ENCODE measurements around the gene FRY. TPM values are rescaled to one million over a fixed set of nuclear protein-coding genes. Genes with fewer than 3 reads are reported as not detected.

The FRY gene
- total RNA-seq, 4 donors from 2014 or later: 6.7 to 106 (median 14.1) TPM

DNA sequence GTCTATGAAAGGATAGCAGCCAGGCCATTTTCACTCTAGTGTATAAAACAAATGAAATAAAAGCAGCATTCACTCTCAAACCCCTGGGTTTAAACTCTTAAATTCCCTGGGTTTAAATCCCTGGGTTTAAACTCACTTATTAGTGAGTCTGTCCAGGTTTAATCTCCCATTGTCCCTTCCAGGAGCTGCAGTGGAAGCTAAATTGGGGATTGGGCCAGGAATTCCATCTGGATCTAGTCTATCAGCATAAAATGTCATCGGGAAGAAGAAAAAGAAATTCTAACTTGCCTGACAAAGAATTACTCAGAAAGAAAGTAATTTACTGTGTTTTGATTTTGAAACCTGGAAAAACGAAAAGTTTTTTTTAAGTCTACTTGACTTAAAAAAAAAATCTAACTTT, 54.8 kb downstream of the FRY start:
- Histone ChIP-seq H3K27me3 (no peaks in the 10 kb centered on the region), H3K4me3 (no peak overlapping the region), H3K9me3 (no peaks in the 10 kb centered on the region), H3K27ac (no peak overlapping the region), H3K4me1 (no peaks in the 10 kb centered on the region), H3K36me3 (no peaks in the 10 kb centered on the region)
- no peak for DNase-seq
- TF ChIP-seq CTCF (IDR thresholded peaks at IDR 0.05): no peak
- TF ChIP-seq POLR2A (IDR thresholded peaks at IDR 0.05): no peak

GRCh38 chr13:32086791-32087441, 55.3 kb downstream of the FRY start:
- Histone ChIP-seq H3K4me1 (no peaks in the 10 kb centered on the region), H3K27ac (no peak overlapping the region)
- TF ChIP-seq CTCF (IDR thresholded peaks at IDR 0.05) (no peak), POLR2A (IDR thresholded peaks at IDR 0.05) (no peak)

GRCh38 chr13:32087955-32088747, 56.6 kb downstream of the FRY start:
- Histone ChIP-seq H3K36me3 (no peaks in the 10 kb centered on the region), H3K9me3 (no peaks in the 10 kb centered on the region), H3K27me3 (no peaks in the 10 kb centered on the region), H3K4me3 (no peak overlapping the region), H3K4me1 (no peaks in the 10 kb centered on the region), H3K27ac (no peak overlapping the region)
- DNase-seq: no peak
- TF ChIP-seq CTCF (IDR thresholded peaks at IDR 0.05) (no peak), POLR2A (IDR thresholded peaks at IDR 0.05) (no peak)

More at GRCh38 chr13:32086791-32087441, 55.3 kb downstream of the FRY start:
- H3K9me3 ChIP-seq: no peaks in the 10 kb centered on the region
- H3K36me3 ChIP-seq: no peaks in the 10 kb centered on the region
- no peaks in the 10 kb centered on the region for H3K27me3 ChIP-seq
- H3K4me3 ChIP-seq: no peak overlapping the region
- no peak for DNase-seq

- Histone ChIP-seq H3K27ac (no peak overlapping the region), H3K4me1 (no peaks in the 10 kb centered on the region), H3K9me3 (no peaks in the 10 kb centered on the region), H3K27me3 (no peaks in the 10 kb centered on the region), H3K4me3 (no peak overlapping the region), H3K36me3 (no peaks in the 10 kb centered on the region)
- no peak for DNase-seq
- no peak for TF ChIP-seq CTCF (IDR thresholded peaks at IDR 0.05)
- TF ChIP-seq POLR2A (IDR thresholded peaks at IDR 0.05): no peak
Observed at GRCh38 chr13:32092496-32092895, 60.9 kb downstream of the FRY start.

GRCh38 chr13:32093006-32093405, 61.4 kb downstream of the FRY start:
- Histone ChIP-seq H3K27ac (no peak overlapping the region), H3K36me3 (no peaks in the 10 kb centered on the region), H3K27me3 (no peaks in the 10 kb centered on the region), H3K4me1 (no peaks in the 10 kb centered on the region), H3K4me3 (no peak overlapping the region), H3K9me3 (no peaks in the 10 kb centered on the region)
- DNase-seq: no peak
- TF ChIP-seq CTCF (IDR thresholded peaks at IDR 0.05): no peak
- no peak for TF ChIP-seq POLR2A (IDR thresholded peaks at IDR 0.05)

Data from Peyer's patch (tissue), 4 donors.